ENCODE results near the gene FIBIN.
"Not testable (repeated sequence)": the region's sequence is repeated elsewhere in the genome, so short reads cannot be mapped to it uniquely, and the experiment has no call there.

FIBIN gene

DNA sequence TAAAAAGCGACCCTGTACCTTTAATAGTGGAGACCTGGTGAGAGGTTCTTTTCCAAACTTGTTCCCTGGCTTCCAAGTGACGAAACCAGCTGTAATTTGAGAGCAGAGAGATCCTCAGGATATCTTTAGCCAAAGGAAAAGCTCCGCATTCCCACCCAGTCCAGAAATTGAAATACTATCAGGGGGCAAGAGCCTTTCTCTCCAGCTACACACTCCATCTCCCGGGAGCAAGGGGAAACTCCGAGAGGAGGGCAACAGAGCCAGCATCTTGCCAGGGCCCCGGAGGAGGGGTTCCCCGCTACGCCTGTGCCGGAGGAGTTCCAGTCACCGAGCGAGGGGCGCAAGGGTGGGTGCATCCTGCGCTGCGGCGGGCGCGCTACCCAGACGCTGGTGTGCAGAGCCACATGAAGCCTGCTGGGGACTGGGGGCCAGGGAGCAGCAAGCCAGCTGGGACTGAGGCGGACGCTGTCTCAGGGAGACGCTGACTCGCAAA is at the start of gene FIBIN:
TSS of gene FIBIN (plus strand) at position 148 of the 493 bp plus-strand sequence. CDS start 415 bp downstream, outside the sequence.
- in situ Hi-C loops (cut with MboI; ENCODE audit: low sequenced_read_pairs), result no loop called here

DNA sequence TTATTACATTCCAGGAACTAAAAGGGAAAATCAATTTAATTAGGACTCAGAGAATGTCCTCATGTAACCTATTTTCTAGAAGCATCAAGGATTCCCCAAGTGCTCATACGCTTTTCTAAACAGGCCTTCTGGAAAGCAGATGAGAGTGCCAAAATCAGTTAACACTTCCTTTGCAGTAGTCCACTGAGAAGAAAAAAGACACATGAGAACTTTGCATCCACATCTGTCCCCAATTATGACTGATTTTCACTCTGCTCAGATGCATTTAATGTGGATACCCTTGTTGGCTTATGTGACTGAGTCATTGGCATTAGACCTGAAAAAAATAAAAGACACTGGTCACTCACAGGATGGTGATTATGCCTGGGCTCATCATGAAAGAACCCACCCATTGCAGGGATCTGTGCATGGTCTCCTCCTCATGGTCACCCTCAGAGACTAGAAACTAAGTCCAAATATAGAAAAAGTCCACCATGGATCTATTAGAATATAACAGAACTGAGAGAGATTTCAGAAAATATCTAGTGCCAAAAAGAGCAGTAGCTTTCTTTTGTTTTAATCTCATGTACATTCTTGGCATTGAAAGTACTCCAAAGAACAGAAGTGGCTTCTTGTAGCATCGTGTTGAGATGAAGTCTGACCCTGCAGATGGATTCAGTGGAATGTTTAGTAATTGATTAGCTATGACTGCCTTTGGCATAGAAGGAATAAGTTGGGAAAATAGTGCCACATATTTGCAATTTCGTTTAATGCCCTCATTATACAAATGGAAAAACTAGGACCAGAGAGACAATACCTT is 48.8 kb upstream of the FIBIN start:
- in situ Hi-C loops (cut with MboI; ENCODE audit: low sequenced_read_pairs), result no loop called here

DNA sequence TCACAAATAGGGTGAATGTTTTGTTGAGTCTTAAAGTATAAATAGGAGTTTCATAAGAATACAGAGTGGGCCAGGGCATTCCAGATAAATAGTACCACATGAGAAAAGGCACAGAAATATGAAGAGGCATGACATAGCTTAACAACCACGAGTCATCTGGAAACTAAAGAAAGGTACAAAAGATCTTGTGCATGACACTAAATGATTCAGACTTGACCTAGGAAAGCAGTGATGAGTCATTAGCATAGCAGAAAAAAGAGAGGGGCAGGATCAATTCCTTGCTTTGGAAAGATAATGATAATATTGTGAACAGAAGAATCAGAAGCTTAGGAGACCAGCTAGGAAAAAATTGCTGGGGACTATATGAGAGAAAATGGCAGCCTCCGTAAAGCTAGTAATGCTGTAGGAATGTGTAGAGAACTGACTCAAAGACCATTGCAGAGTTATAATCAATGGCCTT is 47.6 kb upstream of the FIBIN start:
- in situ Hi-C loops (cut with MboI; ENCODE audit: low sequenced_read_pairs), result no loop called here

DNA sequence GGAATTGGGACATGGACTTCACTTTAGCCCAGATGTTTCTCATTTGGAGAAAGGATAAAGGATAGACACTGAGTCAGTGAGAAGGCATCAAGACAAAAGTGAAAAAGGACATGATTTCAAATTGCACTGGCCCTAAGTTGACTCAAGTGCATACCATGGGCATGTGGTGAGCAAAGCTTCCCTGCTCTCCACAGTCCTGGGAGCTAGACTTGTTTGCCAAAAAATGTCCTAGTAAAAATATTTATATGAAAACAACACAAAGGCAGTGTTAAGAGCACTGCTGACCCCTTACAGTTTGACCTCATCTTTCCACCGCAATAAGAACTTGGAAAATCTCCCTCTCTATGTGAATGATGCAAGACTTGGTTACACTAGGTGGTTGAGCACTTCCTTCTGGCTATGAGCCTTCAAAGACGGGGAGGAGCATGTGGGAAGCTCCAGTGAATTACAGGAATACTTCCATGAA is 46.5 kb upstream of the FIBIN start:
- in situ Hi-C loops (cut with MboI; ENCODE audit: low sequenced_read_pairs), result no loop called here

DNA sequence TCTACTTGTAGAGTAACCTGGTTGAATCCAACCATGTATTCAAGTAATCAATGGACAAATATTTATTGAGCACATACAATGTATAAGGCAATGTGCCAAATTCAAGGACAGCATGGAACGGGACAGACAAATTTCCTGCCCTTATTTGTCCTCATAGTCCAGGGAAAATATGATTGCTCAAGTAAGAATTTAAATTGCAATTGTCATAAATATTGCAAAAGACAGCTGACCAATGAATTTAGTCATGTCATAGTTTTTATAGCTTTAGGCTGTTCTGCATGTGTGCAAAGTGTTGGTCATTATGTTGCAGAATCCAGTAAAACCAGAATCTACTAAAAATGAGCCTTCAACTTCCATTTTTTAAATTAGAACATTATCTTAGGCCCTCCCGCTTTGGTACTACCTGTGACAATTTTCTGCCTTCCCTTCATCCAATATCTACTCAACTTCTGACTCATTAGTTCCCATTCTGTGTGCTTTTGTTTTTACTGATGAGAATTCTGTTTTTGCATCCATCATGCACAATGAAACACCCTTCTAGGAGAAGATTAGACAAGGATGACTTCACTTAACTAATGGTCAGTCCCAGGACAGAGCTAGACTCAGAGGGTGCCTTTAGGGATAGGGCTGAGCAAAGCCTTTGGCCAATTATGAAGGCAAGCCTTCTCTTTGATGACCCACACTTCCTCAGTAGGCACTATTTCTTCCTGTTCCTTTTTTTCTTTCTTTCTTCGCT is 45.8 kb upstream of the FIBIN start:
- in situ Hi-C loops (cut with MboI; ENCODE audit: low sequenced_read_pairs), result no loop called here

DNA sequence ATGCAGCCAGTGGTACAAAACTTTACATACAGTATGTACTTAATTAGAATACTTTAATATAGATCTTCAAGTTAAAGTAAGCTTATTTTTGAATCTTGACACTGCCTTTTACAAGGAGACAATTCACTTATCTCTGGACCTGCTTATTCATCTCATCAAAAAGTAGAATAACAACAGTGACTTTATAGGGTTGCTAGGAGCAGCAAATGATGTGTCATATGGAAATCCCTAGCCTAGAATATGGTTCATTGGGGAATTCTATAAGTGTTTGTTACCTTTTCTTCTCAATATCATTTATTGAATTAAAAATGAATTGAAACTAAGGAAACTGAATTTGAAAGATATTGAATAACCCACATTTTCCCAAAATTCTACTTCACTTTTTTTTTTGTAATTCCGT is 45.0 kb upstream of the FIBIN start:
- in situ Hi-C loops (cut with MboI; ENCODE audit: low sequenced_read_pairs), result no loop called here

DNA sequence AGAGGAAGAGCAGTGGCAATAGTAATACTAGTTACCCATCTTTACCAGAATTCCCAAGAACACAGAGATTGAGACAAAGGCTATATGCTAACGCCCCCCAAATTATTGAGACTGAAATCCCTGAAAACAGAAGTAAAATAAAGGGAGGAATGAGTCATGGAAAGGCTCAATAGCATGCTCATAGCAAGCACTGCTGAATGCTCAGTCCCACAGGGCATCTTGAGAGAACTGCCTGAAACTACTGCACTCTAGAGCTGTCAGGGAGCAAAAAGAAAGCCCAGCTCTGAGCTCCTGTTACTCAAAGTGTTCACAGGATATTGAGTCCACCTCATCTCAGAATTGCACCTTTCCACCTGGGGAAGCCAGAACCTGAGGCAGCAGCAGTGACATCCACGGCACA is 44.1 kb upstream of the FIBIN start:
- in situ Hi-C loops (cut with MboI; ENCODE audit: low sequenced_read_pairs), result no loop called here

DNA sequence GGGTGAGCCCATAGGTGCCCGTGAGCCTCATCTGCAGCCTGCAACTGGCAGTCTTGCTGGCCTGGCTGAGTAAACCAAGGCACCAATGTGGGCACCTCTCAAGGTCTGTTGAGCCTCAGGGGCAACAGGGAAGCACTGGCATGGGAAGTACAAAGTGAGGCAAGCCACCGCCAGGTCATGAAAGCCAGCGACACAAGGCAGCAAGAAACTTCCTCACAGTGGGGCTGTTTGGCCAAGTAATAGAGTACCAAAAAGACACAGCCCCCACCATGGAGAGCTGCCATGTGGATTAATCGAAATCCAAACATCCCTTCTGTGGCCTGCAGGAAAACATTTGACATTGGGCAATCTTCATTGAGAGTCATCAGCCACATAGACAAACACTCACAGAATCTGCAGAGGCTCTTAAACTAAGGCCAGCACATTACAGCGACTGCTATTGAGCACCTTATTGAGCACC is 43.6 kb upstream of the FIBIN start:
- in situ Hi-C loops (cut with MboI; ENCODE audit: low sequenced_read_pairs), result no loop called here

DNA sequence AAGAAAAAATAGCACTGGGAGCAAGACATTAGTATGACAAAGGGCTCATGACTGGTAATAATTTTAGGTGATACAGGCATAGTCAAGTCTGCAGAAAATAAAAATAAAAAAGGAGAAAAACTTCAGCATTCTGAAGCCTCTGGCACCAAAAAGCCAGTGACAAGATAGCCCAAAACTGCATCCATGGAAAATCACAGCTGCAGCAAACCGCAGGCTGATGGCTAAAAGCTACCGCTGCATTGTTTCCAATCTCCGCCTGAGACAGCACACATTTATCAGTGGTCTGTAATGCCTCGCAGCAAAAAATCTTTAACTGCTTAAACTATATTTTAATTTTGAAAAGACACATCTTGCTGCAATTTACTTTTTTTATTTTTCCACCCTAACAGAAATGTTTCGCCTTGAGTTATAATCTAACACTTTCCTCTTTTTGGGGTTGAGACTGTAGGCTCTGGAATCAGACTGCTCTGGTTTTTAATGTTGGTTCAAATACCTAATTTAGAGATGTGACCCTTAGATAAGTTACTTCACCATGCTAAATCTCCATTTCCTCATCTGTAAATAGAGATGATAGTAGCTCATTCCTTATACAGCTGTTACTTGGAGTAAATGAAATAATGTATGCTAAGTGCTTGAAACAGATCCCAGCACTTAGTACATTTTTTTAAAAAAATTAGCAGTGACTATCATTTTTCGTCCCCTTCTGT is 42.0 kb upstream of the FIBIN start:
- in situ Hi-C loops (cut with MboI; ENCODE audit: low sequenced_read_pairs), result no loop called here

DNA sequence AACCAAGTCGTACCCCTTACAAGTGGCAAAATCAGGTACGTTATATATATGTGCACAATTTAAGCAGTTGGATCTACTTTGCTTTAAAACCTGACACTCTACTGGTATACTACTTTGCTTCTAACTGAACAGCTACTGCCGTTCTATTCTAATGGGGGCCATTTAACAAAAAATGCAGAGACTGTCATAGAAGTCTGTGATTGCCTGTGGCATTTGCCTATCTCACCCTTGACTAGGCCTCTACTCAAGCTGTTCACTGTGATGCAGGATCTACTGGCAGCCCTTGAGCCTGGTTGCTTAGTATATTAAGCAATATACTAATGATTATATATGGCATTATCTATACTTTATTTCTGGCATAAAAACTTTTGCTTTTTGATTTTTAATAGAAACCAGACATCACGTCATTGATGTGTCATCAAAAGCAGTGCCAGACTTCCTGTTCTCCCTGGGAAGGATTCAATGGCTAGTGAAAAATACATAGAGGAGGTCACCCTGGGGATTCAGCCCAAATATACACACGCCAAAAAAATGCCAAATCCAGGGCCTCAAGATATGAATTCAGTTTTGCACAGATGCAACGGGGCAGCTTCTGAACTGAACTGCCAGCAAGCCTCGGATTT is 40.0 kb upstream of the FIBIN start:
- in situ Hi-C loops (cut with MboI; ENCODE audit: low sequenced_read_pairs), result no loop called here

DNA sequence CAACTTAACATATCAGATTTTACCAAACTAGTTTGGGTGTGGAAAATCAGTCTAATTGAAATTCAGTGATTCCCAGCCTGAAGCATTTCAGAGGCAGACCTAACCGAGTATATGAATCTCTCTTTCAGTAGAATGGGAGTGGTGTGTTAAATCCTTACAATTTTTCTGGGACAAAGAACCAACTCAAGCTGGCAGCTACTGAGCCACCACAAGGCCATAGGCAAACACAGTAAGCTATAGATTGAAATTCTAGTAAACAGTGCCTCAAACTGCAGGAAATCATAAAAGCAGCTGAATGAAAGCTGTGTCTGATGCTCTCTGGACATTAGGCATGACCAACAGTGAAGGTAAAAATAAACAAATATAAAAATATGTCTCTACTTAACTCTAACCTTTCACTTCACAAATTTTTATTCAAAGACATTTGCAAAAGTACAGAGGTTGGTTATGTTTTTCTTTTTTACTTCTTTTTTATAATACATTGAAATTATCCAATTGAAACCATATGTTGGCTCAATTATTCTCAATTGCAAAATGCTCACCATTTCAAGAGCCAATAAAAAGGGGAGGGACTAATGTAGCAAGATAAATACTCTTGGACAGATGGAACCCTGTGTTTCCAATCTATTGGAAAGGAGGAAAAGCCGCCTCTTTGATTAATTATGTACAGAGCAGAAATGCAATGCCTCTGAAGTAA is 35.8 kb upstream of the FIBIN start:
- in situ Hi-C loops (cut with MboI; ENCODE audit: low sequenced_read_pairs), result no loop called here

DNA sequence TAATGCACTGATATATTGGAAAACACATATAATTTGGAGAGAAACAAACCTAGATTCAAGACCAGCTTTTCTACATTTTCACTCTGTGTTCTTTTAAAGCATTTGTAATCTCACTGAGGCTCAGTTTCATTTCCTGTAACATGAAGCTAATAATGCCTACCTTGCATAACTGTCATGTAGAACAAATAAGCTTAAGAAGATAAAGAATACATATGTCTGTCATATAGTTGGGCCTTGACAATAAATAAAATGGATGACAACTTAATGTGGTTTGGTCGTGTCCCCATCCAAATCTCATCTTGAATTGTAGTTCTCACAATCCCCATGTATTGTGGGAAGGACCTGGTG is 35.2 kb upstream of the FIBIN start:
- in situ Hi-C loops (cut with MboI; ENCODE audit: low sequenced_read_pairs), result no loop called here

DNA sequence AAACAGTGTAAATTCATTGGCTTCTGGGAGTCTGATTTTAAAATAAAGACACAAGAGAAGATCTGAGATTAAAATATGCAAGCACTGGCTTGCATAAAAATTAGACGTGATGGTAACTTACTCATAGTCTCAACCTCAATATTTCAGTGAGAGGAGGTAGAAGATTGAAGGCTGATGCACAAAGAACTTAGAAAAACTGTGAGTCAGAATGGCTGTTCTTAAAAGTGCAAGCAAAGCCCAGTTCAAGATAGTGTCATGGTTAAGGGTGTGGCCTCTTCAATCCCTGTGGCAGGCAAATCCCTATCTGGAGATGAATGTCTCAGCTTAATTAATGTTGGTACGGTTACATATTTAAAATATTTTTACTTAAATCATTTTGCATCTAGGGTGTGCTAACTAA is 33.6 kb upstream of the FIBIN start:
- in situ Hi-C loops (cut with MboI; ENCODE audit: low sequenced_read_pairs), result no loop called here

DNA sequence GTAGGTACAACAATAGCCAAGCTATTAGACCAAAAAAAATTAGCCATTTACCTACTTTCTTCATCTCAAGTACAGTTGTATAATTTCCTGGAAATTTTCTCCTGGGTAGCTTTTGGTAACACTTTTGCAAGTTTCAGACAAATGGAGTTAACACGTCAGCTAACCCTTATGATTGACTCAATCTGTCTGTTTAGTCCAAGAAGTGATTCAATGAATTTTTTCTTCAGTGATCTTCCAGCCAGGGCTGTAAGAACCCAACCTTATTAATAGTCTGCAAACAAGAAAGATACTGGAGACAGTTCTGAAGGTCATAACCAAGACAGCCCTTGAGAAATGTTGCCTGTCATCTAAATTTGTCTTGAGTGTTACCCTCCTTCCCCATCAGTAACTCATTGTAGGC is 30.1 kb upstream of the FIBIN start:
- in situ Hi-C loops (cut with MboI; ENCODE audit: low sequenced_read_pairs), result no loop called here

DNA sequence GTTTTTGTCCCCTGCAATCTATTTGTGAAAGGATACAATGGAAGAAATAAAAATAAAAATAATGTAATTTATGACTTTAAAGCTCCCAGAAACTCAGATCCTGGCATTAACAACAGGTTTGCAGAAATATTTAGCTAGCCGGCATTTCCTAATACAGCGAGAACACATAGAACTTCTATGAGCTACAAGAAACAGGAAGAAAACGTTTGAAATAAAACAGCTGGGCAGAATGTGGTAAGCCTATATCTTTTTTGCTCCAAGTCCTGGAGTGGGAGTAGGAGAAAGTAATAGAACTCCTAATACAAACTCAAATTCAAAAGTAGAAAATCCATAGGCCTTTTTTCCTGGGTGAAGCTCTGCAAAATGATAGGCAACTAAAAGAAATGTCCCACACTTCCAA is 29.6 kb upstream of the FIBIN start:
- in situ Hi-C loops (cut with MboI; ENCODE audit: low sequenced_read_pairs), result no loop called here

DNA sequence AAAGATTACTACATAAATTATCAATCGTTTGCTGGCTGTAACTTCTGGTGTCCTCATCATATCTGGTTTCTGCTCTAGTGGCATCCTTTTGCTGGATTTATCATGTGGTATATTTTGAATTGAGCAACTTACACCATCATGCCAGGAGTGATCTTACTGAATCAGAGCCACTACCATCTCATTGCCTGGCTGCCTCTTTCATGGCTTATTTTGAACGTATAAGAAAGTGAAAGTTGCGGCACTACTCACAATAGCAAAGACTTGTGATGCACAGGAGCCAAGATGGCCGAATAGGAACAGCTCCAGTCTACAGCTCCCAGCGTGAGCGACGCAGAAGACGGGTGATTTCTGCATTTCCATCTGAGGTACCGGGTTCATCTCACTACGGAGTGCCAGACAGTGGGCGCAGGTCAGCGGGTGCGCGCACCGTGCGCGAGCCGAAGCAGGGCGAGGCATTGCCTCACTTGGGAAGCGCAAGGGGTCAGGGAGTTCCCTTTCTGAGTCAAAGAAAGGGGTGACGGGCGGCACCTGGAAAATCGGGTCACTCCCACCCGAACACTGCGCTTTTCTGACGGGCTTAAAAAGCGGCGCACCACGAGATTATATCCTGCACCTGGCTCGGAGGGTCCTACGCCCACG is 28.9 kb upstream of the FIBIN start:
- in situ Hi-C loops (cut with MboI; ENCODE audit: low sequenced_read_pairs), result not testable (repeated sequence)

DNA sequence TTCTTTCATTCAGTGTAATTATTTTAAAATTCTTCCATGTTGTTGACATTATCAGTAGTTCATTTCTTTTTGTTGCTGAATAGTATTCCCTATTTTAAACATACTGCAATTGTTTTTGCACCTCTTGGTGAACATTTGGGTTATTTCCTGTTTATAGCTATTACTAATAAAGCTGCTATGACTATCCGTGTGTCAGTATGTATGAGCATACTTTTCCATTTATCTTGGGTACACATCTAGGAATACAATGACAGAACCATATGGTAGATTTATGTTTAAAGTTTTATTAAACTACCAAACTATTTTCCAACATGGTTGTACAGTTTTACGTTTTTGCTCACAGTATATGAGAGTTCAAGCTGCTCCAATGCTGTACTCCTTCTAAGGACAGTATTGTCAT is 22.0 kb upstream of the FIBIN start:
- in situ Hi-C loops (cut with MboI; ENCODE audit: low sequenced_read_pairs), result no loop called here

DNA sequence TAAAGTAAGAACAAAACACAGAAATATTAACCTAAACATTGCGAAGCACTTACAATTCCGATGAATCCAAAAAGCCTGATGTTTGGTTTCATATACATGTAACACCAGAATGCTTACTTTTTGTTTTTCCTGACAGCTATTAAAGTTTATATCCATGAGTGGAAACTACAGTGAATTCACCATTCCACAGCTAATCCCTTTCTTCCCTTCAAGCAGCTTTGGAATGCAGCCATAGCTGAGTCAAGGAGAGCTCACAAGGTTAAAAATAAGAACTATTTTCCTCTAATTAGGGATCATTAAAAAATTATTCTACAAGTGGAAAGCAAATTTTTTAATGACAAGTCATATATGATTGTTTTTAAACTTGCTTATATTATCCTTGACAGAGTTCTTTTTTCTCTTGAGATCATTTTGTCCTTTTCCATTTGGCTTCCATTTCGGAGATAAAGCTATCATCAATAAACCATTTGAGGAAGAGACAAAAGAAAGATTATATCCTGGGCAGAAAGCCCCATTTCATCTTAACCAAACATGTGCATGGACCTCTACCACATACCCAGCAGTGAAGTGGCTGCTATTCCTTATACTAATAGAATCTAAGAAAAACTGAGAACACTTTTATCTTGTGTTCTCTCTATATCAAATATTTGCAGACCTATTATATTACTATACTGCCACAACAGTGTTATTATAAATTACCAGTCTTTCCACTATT is 19.7 kb upstream of the FIBIN start:
- in situ Hi-C loops (cut with MboI; ENCODE audit: low sequenced_read_pairs), result no loop called here

DNA sequence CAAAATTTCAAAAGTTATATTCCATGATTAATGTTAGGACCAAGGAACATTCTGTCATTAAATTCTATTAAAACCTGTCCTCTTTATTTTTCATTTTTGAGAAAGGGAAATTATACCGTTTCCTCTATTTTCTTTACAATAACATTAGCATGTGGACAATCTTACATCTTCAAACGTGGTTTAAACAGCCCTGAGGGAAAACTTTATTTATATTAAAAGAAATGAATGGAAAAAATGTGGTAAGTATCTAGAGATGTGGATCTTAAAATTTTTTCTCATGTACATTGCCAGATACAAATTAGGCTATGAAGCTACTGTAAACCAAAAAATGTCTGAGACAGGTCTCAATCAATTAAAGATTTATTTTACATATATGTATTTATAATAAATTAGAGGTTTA is 18.9 kb upstream of the FIBIN start:
- in situ Hi-C loops (cut with MboI; ENCODE audit: low sequenced_read_pairs), result no loop called here

All from HL-60/S4 treated with retinoic acid at 250 ng/mL for 4 days and 3 days (cell line).